Measurements from ENCODE around the gene LRP6. TPM values are rescaled to one million over a fixed set of nuclear protein-coding genes. Genes with fewer than 3 reads are reported as not detected.
A peak's percentile ranks its signal among the peaks of the same experiment; 100 is the strongest.

The LRP6 gene
- total and polyA plus RNA-seq, 2 of the 8 experiments (the other 6 are each of a cell fraction or from before 2014, with no cell fraction given) = 53.6 to 73.2 TPM

- no peak overlapping the region for H4K5ac ChIP-seq (ENCODE audit: insufficient read length, low read depth, low read length)
- WGBS, 2 experiments (ENCODE audit: extremely low coverage in 1 of 2, insufficient coverage in 1 of 2, insufficient read length in 1 of 2, insufficient replicate concordance in 2 of 2, low coverage in 1 of 2, low lambda C conversion rate in 2 of 2, missing lambda C conversion rate in 1 of 2) = 92% methylated on average over 14 of the region's 14 CpGs; no CpG with 5 or more reads in 1 of the 2 experiments
- no peak overlapping the region for H3K9ac ChIP-seq (replicated peaks in 1 of 4; ENCODE audit: extremely low read depth in 1 of 4, low read depth in 3 of 4, low read length in 3 of 4)
- H3K79me1 ChIP-seq (ENCODE audit: low read depth, low read length) = no peaks in the 10 kb centered on the region
- H3K23ac ChIP-seq (ENCODE audit: insufficient read length) = no peak overlapping the region
- H2AFZ ChIP-seq (ENCODE audit: low read length) = no peak overlapping the region
- H3K4ac ChIP-seq (replicated peaks; ENCODE audit: insufficient read length, low read depth, low read length) = no peak overlapping the region
- H4K91ac ChIP-seq (replicated peaks; ENCODE audit: insufficient read length, low read length) = peak overlapping the region; percentile 46
- H3K9me3 ChIP-seq (ENCODE audit: insufficient read depth in 2 of 2, low read depth in 1 of 2, low read length in 1 of 2) = 0 out of 4 replicates have a peak, but pooled peaks cover 0 to 2% of the 10 kb centered on the region in 2 experiments
- no peak overlapping the region for H2AK5ac ChIP-seq (ENCODE audit: low read depth, low read length)
- no peak overlapping the region for H2BK12ac ChIP-seq (ENCODE audit: low read depth, low read length)
- FAIRE-seq = no peak
- H3K14ac ChIP-seq (ENCODE audit: insufficient read length) = no peak overlapping the region
- H2BK15ac ChIP-seq (ENCODE audit: low read length) = no peak overlapping the region
- ChIA-PET CTCF (ENCODE audit: partially characterized antibody) (interaction anchor here (1.1 to 2.0 kb wide), 2 partner anchors 10 to 243 kb away, joined by 5 to 6 read pairs; no protein-coding TSS in a partner anchor), POLR2A (ENCODE audit: partially characterized antibody) (interaction anchor here (1.1 kb wide), 1 partner anchor 174 kb away, joined by 3 read pairs; the partner anchor contains the start of gene LRP6)
- no peak overlapping the region for H2BK120ac ChIP-seq (replicated peaks; ENCODE audit: low read depth, low read length)
- H2BK20ac ChIP-seq (ENCODE audit: low read length) = no peak overlapping the region
- no peaks in the 10 kb centered on the region for H3K36me3 ChIP-seq (ENCODE audit: control insufficient read depth in 2 of 4, insufficient read depth in 4 of 4, low read length in 3 of 4)
- H4K20me1 ChIP-seq (replicated peaks in 1 of 2; ENCODE audit: control insufficient read depth in 1 of 2, insufficient read depth in 2 of 2, low read length in 2 of 2) = no peaks in the 10 kb centered on the region
- no peaks in the 10 kb centered on the region for H3K79me2 ChIP-seq (ENCODE audit: control insufficient read depth in 1 of 2, insufficient read depth in 2 of 2, low read length in 2 of 2)
- peaks cover 0 to 2% (median 0%) of the 10 kb centered on the region in 4 experiments; a peak in 1 of 7 replicates for H3K27me3 ChIP-seq (replicated peaks in 1 of 4; ENCODE audit: control insufficient read depth in 3 of 4, extremely low read depth in 1 of 4, insufficient read depth in 3 of 4, low read length in 3 of 4)
- no peak overlapping the region for H3K4me2 ChIP-seq (ENCODE audit: insufficient read depth in 1 of 2, low read depth in 2 of 2, low read length in 2 of 2)
- no peak overlapping the region for H3K18ac ChIP-seq (ENCODE audit: extremely low read depth, low read length)
- H2BK5ac ChIP-seq (ENCODE audit: low read depth, low read length) = no peak overlapping the region
- no peak overlapping the region for H3K4me3 ChIP-seq (ENCODE audit: extremely low read depth in 1 of 4, insufficient read depth in 2 of 4, low read depth in 3 of 4, low read length in 4 of 4)
- H3K56ac ChIP-seq (replicated peaks; ENCODE audit: insufficient read length, low read depth, low read length) = no peak overlapping the region
- peaks cover 7 to 14% (median 10%) of the 10 kb centered on the region in 4 experiments for H3K4me1 ChIP-seq (replicated peaks in 1 of 4; ENCODE audit: control insufficient read depth in 3 of 4, insufficient read depth in 4 of 4, low read length in 3 of 4)
- peak in 1 of 2 experiments; percentile 46 for DNase-seq (ENCODE audit: low read depth in 1 of 2, low spot score in 2 of 2)
- no peak overlapping the region for H3K27ac ChIP-seq (ENCODE audit: low read depth, low read length)
- H4K8ac ChIP-seq (ENCODE audit: extremely low read depth, insufficient read depth, low read length) = peak overlapping the region; percentile 11; the same call in 1 of the 2 replicates
- no peaks in the 10 kb centered on the region; the same call in 1 of the 2 replicates for H3K23me2 ChIP-seq (ENCODE audit: low read depth, low read length)
- TF ChIP-seq EZH2 (IDR thresholded peaks at IDR 0.05; ENCODE audit: low read depth, low read length, severe bottlenecking) (no peak), E2F6 (IDR thresholded peaks at IDR 0.05) (peak; percentile 54; the same call in 1 of the 2 replicates), TCF12 (IDR thresholded peaks at IDR 0.05; ENCODE audit: low read depth, low read length) (no peak), NANOG (IDR thresholded peaks at IDR 0.05; ENCODE audit: insufficient read depth, low read depth, low read length, poor library complexity, severe bottlenecking) (no peak), RAD21 (IDR thresholded peaks at IDR 0.05 in 1 of 2, conservative IDR thresholded peaks at IDR 0.05 in 1 of 2; ENCODE audit: low read depth in 2 of 2, low read length in 2 of 2) (0 out of 4 replicates have a peak, but pooled peaks of 1 of the 2 experiments have one; percentile 8), POU5F1 (IDR thresholded peaks at IDR 0.05; ENCODE audit: low read depth, low read length) (no peak), ZNF274 (IDR thresholded peaks at IDR 0.05; ENCODE audit: borderline replicate concordance, extremely low read depth, low read length) (no peak), BRCA1 (IDR thresholded peaks at IDR 0.05; ENCODE audit: low read depth, low read length) (no peak), ASH2L (IDR thresholded peaks at IDR 0.05; ENCODE audit: low read length) (no peak), SAP30 (IDR thresholded peaks at IDR 0.05; ENCODE audit: insufficient read depth, insufficient replicate concordance, low read length) (no peak), POLR2A (IDR thresholded peaks at IDR 0.05; ENCODE audit: control extremely low read depth in 1 of 2, low read depth in 2 of 2, low read length in 2 of 2) (no peak)
Observed at GRCh38 chr12:12091977-12092663, 174.7 kb downstream of the LRP6 start.

Data from H1 (cell line).